Cardiac muscle cell (in vitro differentiated cells and primary cell): Measurements from ENCODE around the gene HSDL1. TPM values are rescaled to one million over a fixed set of nuclear protein-coding genes. Genes with fewer than 3 reads are reported as not detected.

ENCODE experiments used
- DNase-seq, 2 donors: peaks; one replicate each; pipeline versions ENCODE4 v3.0.0 to v3.0.0-alpha.2; 2010 to 2017; ENCODE audit warnings: low read depth in 1 of 2, low spot score in 1 of 2
- H3K27ac ChIP-seq: fragments of 200-600 bp; sonication (generic); 2 replicates; pipeline ENCODE4 v1.5.1; 2016
- H3K27me3 ChIP-seq: fragments of 200-600 bp; sonication (generic); 2 replicates; pipeline ENCODE4 v1.6.0; 2016; ENCODE audit warnings: control low read depth
- H3K36me3 ChIP-seq: fragments of 200-600 bp; sonication (generic); 2 replicates; pipeline ENCODE4 v1.5.1; 2016; ENCODE audit warnings: control low read depth
- H3K4me1 ChIP-seq: fragments of 200-600 bp; sonication (generic); 2 replicates; pipeline ENCODE4 v1.8.1; 2017; ENCODE audit warnings: low read depth, mild to moderate bottlenecking, mixed run types
- H3K4me3 ChIP-seq: fragments of 200-600 bp; sonication (generic); 2 replicates; pipeline ENCODE4 v1.5.1; 2016; ENCODE audit warnings: mild to moderate bottlenecking
- H3K9me3 ChIP-seq: fragments of 200-600 bp; sonication (generic); 2 replicates; pipeline ENCODE4 v1.5.1; 2017; ENCODE audit warnings: low read depth, mild to moderate bottlenecking, control low read depth
- CTCF ChIP-seq: IDR thresholded peaks from 2 replicates; pipeline ENCODE4 v1.5.1; 2012; ENCODE audit warnings: low read depth, mild to moderate bottlenecking, low read length
- polyA plus RNA-seq: library from polyadenylated mRNA; unstranded; fragments of >200 nt; fragmentation: Nextera tagmentation; extraction: Ambion mirVana; gene quantifications from 2 replicates; pipeline ENCODE4 v1.2.1, GENCODE V29; 2016
- total RNA-seq: library from RNA; depleted of rRNA; stranded (reverse); fragments of >200 nt; gene quantifications from 2 replicates; pipeline ENCODE4 v1.2.3, GENCODE V29; 2016

The HSDL1 gene
- total and polyA plus RNA-seq, 2 experiments from 2014 or later, result 51.7 to 60.0 TPM

DNA sequence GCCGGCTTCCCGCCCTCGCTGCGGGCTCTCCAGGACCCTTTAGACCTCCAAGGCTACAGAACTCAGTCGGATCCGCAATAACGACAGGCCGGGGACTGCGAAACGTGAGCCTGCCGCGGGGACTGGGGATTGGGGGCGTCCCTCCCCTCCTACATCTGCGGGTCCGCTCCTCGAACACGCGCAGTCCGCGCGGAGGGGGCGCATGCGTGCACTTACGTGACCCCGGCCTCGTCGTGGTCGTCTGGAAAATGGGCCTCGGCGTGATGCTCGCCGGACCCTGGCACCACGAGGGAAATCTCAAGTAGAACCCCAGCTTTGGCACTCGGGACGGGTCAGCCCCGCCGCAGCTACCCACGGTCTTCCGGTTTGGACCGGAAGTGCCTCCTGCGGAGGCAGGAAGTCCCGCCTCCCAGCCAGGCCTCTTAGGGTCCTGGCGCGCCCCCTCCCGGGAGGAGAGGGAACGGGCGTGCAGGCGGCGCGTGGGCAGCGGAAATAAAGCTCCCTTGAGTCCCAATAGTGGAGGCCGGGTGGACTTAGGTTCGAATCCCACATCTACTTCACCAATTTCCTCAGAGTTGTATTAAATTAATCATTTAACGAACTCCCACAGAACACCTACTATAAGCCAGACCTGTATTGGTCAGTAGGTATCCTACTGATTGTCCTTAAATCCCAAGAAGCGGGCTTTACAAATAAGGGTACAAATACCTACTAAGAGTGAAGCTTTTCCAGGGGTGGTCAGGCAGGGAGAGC lies 41.9 kb upstream of the HSDL1 start, which contains the start of gene TAF1C:
Gene TAF1C (minus strand): TSS at position 373 of the 753 bp plus-strand sequence. CDS start 2,069 bp downstream, outside the sequence.
- Histone ChIP-seq H3K27ac (no peak within 1 kb of the TSS), H3K27me3 (no peaks in the 10 kb centered on the region), H3K36me3 (peaks cover 8% of the 10 kb centered on the region), H3K4me1 (no peaks in the 10 kb centered on the region), H3K9me3 (no peaks in the 10 kb centered on the region), H3K4me3 (peak within 1 kb of the TSS; percentile 74)
- TF ChIP-seq CTCF, result peak; percentile 98
- DNase-seq, result peak; percentile 95 to 98

DNA sequence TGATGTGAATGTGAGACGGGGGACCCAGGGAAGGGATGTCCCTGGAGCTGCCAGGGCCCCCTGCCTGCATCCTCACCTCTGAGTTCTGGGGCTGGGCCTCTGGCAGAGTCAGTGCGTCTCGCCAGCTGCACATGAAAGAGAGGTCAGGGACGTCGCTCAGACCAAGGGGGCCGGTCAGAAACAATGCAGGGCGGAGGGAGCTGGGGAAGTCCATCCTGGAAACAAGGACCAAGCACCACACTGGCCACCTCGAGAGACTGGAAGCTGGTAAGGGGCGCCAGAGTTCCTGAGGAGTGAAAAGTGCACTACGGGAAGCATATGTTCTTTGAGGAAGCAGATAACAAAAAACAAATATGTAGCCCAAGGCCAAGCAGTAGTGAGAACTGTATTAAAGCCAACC lies 39.8 kb upstream of the HSDL1 start:
- Histone ChIP-seq H3K4me1 (no peaks in the 10 kb centered on the region), H3K4me3 (no peak overlapping the region), H3K9me3 (no peaks in the 10 kb centered on the region), H3K36me3 (peaks cover 8% of the 10 kb centered on the region), H3K27me3 (no peaks in the 10 kb centered on the region), H3K27ac (no peak overlapping the region)
- TF ChIP-seq CTCF, result no peak
- no peak for DNase-seq

DNA sequence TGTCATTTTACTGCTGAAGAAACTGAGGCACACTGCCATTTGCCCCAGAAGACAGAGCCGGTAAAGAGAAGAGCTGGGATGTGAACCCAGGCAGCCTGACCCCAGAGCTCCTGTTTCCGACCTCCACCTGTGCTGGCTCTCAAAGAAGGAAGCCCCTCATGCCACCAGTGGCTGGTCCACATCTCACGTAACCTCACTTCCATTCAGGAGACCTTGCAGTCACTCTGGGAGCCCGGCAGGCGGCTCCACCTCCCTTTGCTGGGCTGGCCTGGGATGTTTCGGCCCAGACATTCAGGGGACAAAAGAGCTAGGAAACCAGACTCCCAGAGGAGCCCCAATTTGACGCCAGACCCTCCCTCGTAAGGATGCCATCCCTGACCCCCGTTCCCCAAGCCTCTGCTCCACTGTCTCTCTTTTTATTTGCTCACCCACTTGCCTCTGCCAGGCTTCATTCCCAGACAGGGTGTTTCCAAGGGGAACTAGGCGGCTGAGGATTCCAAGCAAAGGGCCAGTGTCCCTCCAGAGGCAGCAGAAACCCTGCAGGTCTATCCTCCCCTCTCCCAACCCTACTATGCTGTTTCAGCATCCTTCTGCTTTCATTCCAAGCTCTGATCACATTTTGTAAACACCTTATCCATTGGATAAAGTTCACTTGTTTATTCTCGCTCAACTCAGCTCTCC lies 39.1 kb upstream of the HSDL1 start:
- DNase-seq, result no peak
- Histone ChIP-seq H3K27me3 (no peaks in the 10 kb centered on the region), H3K27ac (no peak overlapping the region), H3K36me3 (peaks cover 8% of the 10 kb centered on the region), H3K4me3 (no peak overlapping the region), H3K4me1 (no peaks in the 10 kb centered on the region), H3K9me3 (no peaks in the 10 kb centered on the region)
- no peak for TF ChIP-seq CTCF

- no peak for TF ChIP-seq CTCF
- DNase-seq, result no peak
- H3K36me3 ChIP-seq, result peaks cover 8% of the 10 kb centered on the region
- no peaks in the 10 kb centered on the region for H3K9me3 ChIP-seq
- no peak overlapping the region for H3K4me3 ChIP-seq
- H3K4me1 ChIP-seq, result no peaks in the 10 kb centered on the region
- H3K27ac ChIP-seq, result no peak overlapping the region
- no peaks in the 10 kb centered on the region for H3K27me3 ChIP-seq
Measured at GRCh38 chr16:84183572-84183875, 38.5 kb upstream of the HSDL1 start.

- no peak overlapping the region for H3K27ac ChIP-seq
Measured at GRCh38 chr16:84182680-84183571, 37.9 kb upstream of the HSDL1 start.

More at GRCh38 chr16:84182680-84183571, 37.9 kb upstream of the HSDL1 start:
- no peak for TF ChIP-seq CTCF
- Histone ChIP-seq H3K9me3 (no peaks in the 10 kb centered on the region), H3K27me3 (no peaks in the 10 kb centered on the region), H3K4me1 (no peaks in the 10 kb centered on the region), H3K36me3 (peaks cover 9% of the 10 kb centered on the region), H3K4me3 (no peak overlapping the region)
- no peak for DNase-seq
